ENCODE results near the gene KLHL36. TPM values are rescaled to one million over a fixed set of nuclear protein-coding genes. Genes with fewer than 3 reads are reported as not detected.

Gene KLHL36
- total RNA-seq, 1 experiment from 2014 or later, result 22.0 TPM

GRCh38 chr16:84604477-84605013, 43.8 kb upstream of the KLHL36 start:
- no peak overlapping the region for H3K27ac ChIP-seq (ENCODE audit: low read depth, low read length, poor library complexity, severe bottlenecking)
- POLR2A ChIA-PET (ENCODE audit: low non-redundant PET), result no interaction called here
- DNase-seq (ENCODE audit: low spot score), result no peak
- no peaks in the 10 kb centered on the region for H3K27me3 ChIP-seq (replicated peaks; ENCODE audit: insufficient read depth, low read depth, low read length, poor library complexity)
- CTCF ChIA-PET, result no interaction called here
- no TSS peak for BruUV-seq (replicated peaks)
- H3K9me3 ChIP-seq (ENCODE audit: low read depth, low read length, poor library complexity, severe bottlenecking), result no peaks in the 10 kb centered on the region
- TF ChIP-seq CTCF (conservative IDR thresholded peaks at IDR 0.05; ENCODE audit: low read depth, low read length) (no peak), EZH2 (IDR thresholded peaks at IDR 0.05; ENCODE audit: borderline replicate concordance, low read depth, low read length, poor library complexity, severe bottlenecking) (no peak)
- intact Hi-C loops (cut with micrococcal nuclease; ENCODE audit: unreplicated experiment), result no loop called here
- peaks cover 35% of the 10 kb centered on the region for H3K4me1 ChIP-seq (ENCODE audit: insufficient read depth, low read length, poor library complexity, severe bottlenecking)
- no peak overlapping the region for H3K4me3 ChIP-seq (ENCODE audit: low read depth, low read length, poor library complexity, severe bottlenecking)
- H3K36me3 ChIP-seq (ENCODE audit: insufficient read depth, low read length, poor library complexity, severe bottlenecking), result no peaks in the 10 kb centered on the region

GRCh38 chr16:84605339-84605848, 42.9 kb upstream of the KLHL36 start:
- Histone ChIP-seq H3K27me3 (replicated peaks; ENCODE audit: insufficient read depth, low read depth, low read length, poor library complexity) (no peaks in the 10 kb centered on the region), H3K4me1 (ENCODE audit: insufficient read depth, low read length, poor library complexity, severe bottlenecking) (peaks cover 27% of the 10 kb centered on the region), H3K4me3 (ENCODE audit: low read depth, low read length, poor library complexity, severe bottlenecking) (no peak overlapping the region), H3K36me3 (ENCODE audit: insufficient read depth, low read length, poor library complexity, severe bottlenecking) (no peaks in the 10 kb centered on the region), H3K27ac (ENCODE audit: low read depth, low read length, poor library complexity, severe bottlenecking) (no peak overlapping the region), H3K9me3 (ENCODE audit: low read depth, low read length, poor library complexity, severe bottlenecking) (no peaks in the 10 kb centered on the region)
- TF ChIP-seq CTCF (conservative IDR thresholded peaks at IDR 0.05; ENCODE audit: low read depth, low read length), result no peak
- TF ChIP-seq EZH2 (IDR thresholded peaks at IDR 0.05; ENCODE audit: borderline replicate concordance, low read depth, low read length, poor library complexity, severe bottlenecking), result no peak
- no peak for DNase-seq (ENCODE audit: low spot score)
- ChIA-PET POLR2A (ENCODE audit: low non-redundant PET) (no interaction called here), CTCF (interaction anchor here (0.6 kb wide), 1 partner anchor 125 kb away, joined by 4 read pairs; no protein-coding TSS in a partner anchor)
- no TSS peak for BruUV-seq (replicated peaks)
- intact Hi-C loops (cut with micrococcal nuclease; ENCODE audit: unreplicated experiment), result no loop called here

- ChIA-PET POLR2A (ENCODE audit: low non-redundant PET) (no interaction called here), CTCF (no interaction called here)
- BruUV-seq (replicated peaks), result no TSS peak
- peaks cover 18% of the 10 kb centered on the region for H3K4me1 ChIP-seq (ENCODE audit: insufficient read depth, low read length, poor library complexity, severe bottlenecking)
- H3K36me3 ChIP-seq (ENCODE audit: insufficient read depth, low read length, poor library complexity, severe bottlenecking), result no peaks in the 10 kb centered on the region
- TF ChIP-seq CTCF (conservative IDR thresholded peaks at IDR 0.05; ENCODE audit: low read depth, low read length) (no peak), EZH2 (IDR thresholded peaks at IDR 0.05; ENCODE audit: borderline replicate concordance, low read depth, low read length, poor library complexity, severe bottlenecking) (no peak)
- no peaks in the 10 kb centered on the region for H3K9me3 ChIP-seq (ENCODE audit: low read depth, low read length, poor library complexity, severe bottlenecking)
- H3K27ac ChIP-seq (ENCODE audit: low read depth, low read length, poor library complexity, severe bottlenecking), result no peak overlapping the region
- DNase-seq (ENCODE audit: low spot score), result no peak
- intact Hi-C loops (cut with micrococcal nuclease; ENCODE audit: unreplicated experiment), result no loop called here
- H3K27me3 ChIP-seq (replicated peaks; ENCODE audit: insufficient read depth, low read depth, low read length, poor library complexity), result no peaks in the 10 kb centered on the region
- H3K4me3 ChIP-seq (ENCODE audit: low read depth, low read length, poor library complexity, severe bottlenecking), result no peak overlapping the region
These were observed 42.0 kb upstream of the KLHL36 start for GRCh38 chr16:84606081-84606875.

Measured in A673 (cell line).